GM23338 (cell line): ENCODE measurements around the gene SP100. TPM values are rescaled to one million over a fixed set of nuclear protein-coding genes. Genes with fewer than 3 reads are reported as not detected.
"Not testable (repeated sequence)": the region's sequence is repeated elsewhere in the genome, so short reads cannot be mapped to it uniquely, and the experiment has no call there.

Experiments
- ATAC-seq: fragments of 200-7000 bp; cut with Tn5 transposase; 3 replicates; pipeline ENCODE4 v1.9.1; 2020
- DNase-seq: peaks from one replicate; pipeline ENCODE4 v3.0.0-alpha.2; 2015; ENCODE audit warnings: low spot score
- H2AFZ ChIP-seq: fragments of 200-600 bp; sonication (generic); 2 replicates; pipeline ENCODE4 v1.8.0; 2016; ENCODE audit warnings: antibody characterized with exemption, mild to moderate bottlenecking, moderate library complexity
- H3F3A ChIP-seq: fragments of 200-600 bp; sonication (generic); replicated peaks from 2 replicates; pipeline ENCODE4 v1.8.0; 2017; ENCODE audit warnings: antibody characterized with exemption, mixed run types, low read depth
- H3K27ac ChIP-seq: fragments of 200-600 bp; sonication (generic); 2 replicates; pipeline ENCODE4 v1.6.1; 2016; ENCODE audit warnings: low read depth
- H3K27me3 ChIP-seq: fragments of 200-600 bp; sonication (generic); 2 replicates; pipeline ENCODE4 v1.8.0; 2016; ENCODE audit warnings: mild to moderate bottlenecking, mixed run types, moderate library complexity; ENCODE audit not compliant: insufficient read depth
- H3K36me3 ChIP-seq: fragments of 200-600 bp; sonication (generic); 2 replicates; pipeline ENCODE4 v1.8.0; 2016; ENCODE audit warnings: mild to moderate bottlenecking; ENCODE audit not compliant: insufficient read depth
- H3K4me1 ChIP-seq: fragments of 200-600 bp; sonication (generic); 2 replicates; pipeline ENCODE4 v1.8.0; 2016; ENCODE audit warnings: mild to moderate bottlenecking, moderate library complexity; ENCODE audit not compliant: insufficient read depth
- H3K4me2 ChIP-seq: fragments of 200-600 bp; sonication (generic); 2 replicates; pipeline ENCODE4 v1.7.1; 2017; ENCODE audit warnings: mixed run types
- H3K4me3 ChIP-seq: fragments of 200-600 bp; sonication (generic); 2 replicates; pipeline ENCODE4 v1.6.1; 2016; ENCODE audit warnings: mixed run types
- H3K79me2 ChIP-seq: fragments of 200-600 bp; sonication (generic); replicated peaks from 2 replicates; pipeline ENCODE4 v1.8.0; 2017; ENCODE audit warnings: mild to moderate bottlenecking; ENCODE audit not compliant: insufficient read depth
- H3K9me2 ChIP-seq: fragments of 200-600 bp; sonication (generic); 2 replicates; pipeline ENCODE4 v1.8.0; 2017; ENCODE audit not compliant: insufficient read depth
- H4K20me1 ChIP-seq: fragments of 200-600 bp; sonication (generic); replicated peaks from 2 replicates; pipeline ENCODE4 v1.8.0; 2017; ENCODE audit warnings: mild to moderate bottlenecking; ENCODE audit not compliant: insufficient read depth
- H3K27ac Mint-ChIP-seq: 2 replicates; pipeline ENCODE4 v1.8.0; 2020; ENCODE audit warnings: inconsistent platforms, mild to moderate bottlenecking, moderate library complexity, mixed read lengths
- H3K27me3 Mint-ChIP-seq: 3 replicates; pipeline ENCODE4 v1.8.0; 2022; ENCODE audit warnings: low read depth, mild to moderate bottlenecking, moderate library complexity, mixed read lengths, inconsistent platforms; ENCODE audit not compliant: insufficient read depth, poor library complexity
- H3K36me3 Mint-ChIP-seq: 3 replicates; pipeline ENCODE4 v1.8.0; 2021; ENCODE audit warnings: low read depth, mild to moderate bottlenecking, inconsistent platforms, moderate library complexity, mixed read lengths
- H3K4me1 Mint-ChIP-seq: 3 replicates; pipeline ENCODE4 v1.8.0; 2020; ENCODE audit warnings: mild to moderate bottlenecking, inconsistent platforms, mixed read lengths
- H3K4me3 Mint-ChIP-seq: 3 replicates; pipeline ENCODE4 v1.8.0; 2021; ENCODE audit warnings: moderate library complexity, mild to moderate bottlenecking, inconsistent platforms, mixed read lengths
- H3K9me3 Mint-ChIP-seq: 3 replicates; pipeline ENCODE4 v1.8.0; 2020; ENCODE audit warnings: moderate library complexity, mild to moderate bottlenecking, inconsistent platforms, mixed read lengths
- CREB1 ChIP-seq: fragments of 250-450 bp; sonication (Bioruptor Pico); IDR thresholded peaks from 2 replicates; pipeline ENCODE4 v1.5.0; 2020; ENCODE audit warnings: low read depth, mild to moderate bottlenecking, moderate library complexity
- ETS1 ChIP-seq: IDR thresholded peaks from 2 replicates; pipeline ENCODE4 v1.6.1; 2016; ENCODE audit warnings: antibody characterized with exemption
- EZH2phosphoT487 ChIP-seq: fragments of 200-600 bp; sonication (generic); IDR thresholded peaks from one replicate; pipeline ENCODE4 v1.8.1; 2018; ENCODE audit warnings: antibody characterized with exemption; ENCODE audit not compliant: unreplicated experiment
- NANOG ChIP-seq: IDR thresholded peaks from 2 replicates; pipeline ENCODE4 v1.6.1; 2016; ENCODE audit warnings: antibody characterized with exemption, borderline replicate concordance
- REST ChIP-seq: IDR thresholded peaks from one replicate; pipeline ENCODE4 v1.6.1; 2018; ENCODE audit warnings: antibody characterized with exemption; ENCODE audit not compliant: unreplicated experiment
- ZNF114 ChIP-seq: fragments of 250-450 bp; sonication (Bioruptor Pico); IDR thresholded peaks from 2 replicates; pipeline ENCODE4 v1.5.0; 2020; ENCODE audit warnings: mild to moderate bottlenecking, moderate library complexity
- ZNF462 ChIP-seq: fragments of 250-450 bp; sonication (Bioruptor Pico); IDR thresholded peaks from 2 replicates; pipeline ENCODE4 v1.5.0; 2020; ENCODE audit warnings: mild to moderate bottlenecking, moderate library complexity
- polyA plus RNA-seq: library from polyadenylated mRNA; unstranded; fragments of >200 nt; fragmentation: Nextera tagmentation; extraction: Ambion mirVana; gene quantifications from 2 replicates; pipeline ENCODE4 v1.2.1, GENCODE V29; 2016
- total RNA-seq: library from RNA; depleted of rRNA; stranded (reverse); fragments of >200 nt; shearing (Covaris generic); gene quantifications from 2 replicates; pipeline ENCODE4 v1.2.3, GENCODE V29; 2014

The SP100 gene
- total and polyA plus RNA-seq, 2 experiments from 2014 or later, result 0.44 to 0.73 TPM

- no peak for TF ChIP-seq ZNF462
- no peak for TF ChIP-seq NANOG
- TF ChIP-seq ZNF114 (CRISPR knock-in tag), result no peak
- no peak for TF ChIP-seq CREB1 (CRISPR knock-in tag)
- no peak for TF ChIP-seq ETS1
- no peak for TF ChIP-seq EZH2phosphoT487
- no peak for TF ChIP-seq REST
These were observed 7.7 kb upstream of the SP100 start (continued) for GRCh38 chr2:230408244-230408842.

- peaks cover 20% of the 10 kb centered on the region for H3K27me3 ChIP-seq
- not testable (repeated sequence) for H3K36me3 ChIP-seq, H2AFZ ChIP-seq, H3K4me3 Mint-ChIP-seq, ATAC-seq, H3K9me3 Mint-ChIP-seq, H3K4me3 ChIP-seq, H3K4me2 ChIP-seq, H3K4me1 ChIP-seq, H3K36me3 Mint-ChIP-seq, H3K27ac Mint-ChIP-seq, H3K4me1 Mint-ChIP-seq, H3K9me2 ChIP-seq, H3K79me2 ChIP-seq, H3K27ac ChIP-seq, H4K20me1 ChIP-seq, DNase-seq, H3F3A ChIP-seq
- peaks cover 26% of the 10 kb centered on the region for H3K27me3 Mint-ChIP-seq
These were observed 6.7 kb upstream of the SP100 start for GRCh38 chr2:230409316-230409715.
